ENCODE data around the gene ITSN2.

DNA sequence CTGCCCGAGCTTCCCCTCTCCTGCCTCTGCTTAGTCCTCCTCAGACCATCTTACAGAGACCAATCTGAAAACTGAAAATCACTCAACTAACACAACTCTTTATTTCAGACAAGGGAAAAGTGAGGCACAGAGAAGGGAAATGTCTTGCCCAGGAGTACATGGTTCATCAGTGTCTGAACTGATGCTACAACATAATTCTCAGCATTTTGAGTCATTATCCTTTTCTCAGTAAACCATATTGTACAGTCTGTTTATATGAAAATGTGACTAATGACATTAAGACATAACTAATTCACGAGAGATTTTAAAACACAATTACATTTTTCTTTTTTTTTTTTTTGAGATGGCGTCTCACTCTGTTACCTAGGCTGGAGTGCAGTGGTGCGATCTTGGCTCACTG is 62.7 kb downstream of the ITSN2 start:
- TF ChIP-seq CTCF (conservative IDR thresholded peaks at IDR 0.05) = no peak
- TF ChIP-seq ZFX (IDR thresholded peaks at IDR 0.05) = no peak

All from C4-2B (cell line).